Measurements from ENCODE around the gene EML1.

EML1 gene

DNA sequence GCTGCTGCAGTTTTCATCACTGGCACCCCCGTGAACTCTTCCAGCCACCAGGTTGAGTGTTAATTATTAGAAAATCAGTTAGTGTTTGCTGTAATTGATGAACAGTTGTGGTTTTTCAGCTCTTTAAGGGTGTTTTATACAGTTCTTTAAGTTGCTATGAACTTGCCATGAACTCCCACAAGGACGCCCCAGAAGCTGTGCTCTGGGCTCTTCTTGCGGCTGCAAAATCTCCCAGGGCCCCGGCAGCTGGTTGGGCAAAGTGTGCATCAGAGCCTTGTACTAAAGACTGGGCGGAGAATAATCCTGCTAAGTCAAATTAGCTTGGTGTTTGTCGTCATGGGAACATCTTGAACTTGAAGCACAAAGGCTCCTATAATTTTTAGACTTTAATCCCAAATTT, 82.2 kb downstream of the EML1 start:
- no peak for DNase-seq

DNA sequence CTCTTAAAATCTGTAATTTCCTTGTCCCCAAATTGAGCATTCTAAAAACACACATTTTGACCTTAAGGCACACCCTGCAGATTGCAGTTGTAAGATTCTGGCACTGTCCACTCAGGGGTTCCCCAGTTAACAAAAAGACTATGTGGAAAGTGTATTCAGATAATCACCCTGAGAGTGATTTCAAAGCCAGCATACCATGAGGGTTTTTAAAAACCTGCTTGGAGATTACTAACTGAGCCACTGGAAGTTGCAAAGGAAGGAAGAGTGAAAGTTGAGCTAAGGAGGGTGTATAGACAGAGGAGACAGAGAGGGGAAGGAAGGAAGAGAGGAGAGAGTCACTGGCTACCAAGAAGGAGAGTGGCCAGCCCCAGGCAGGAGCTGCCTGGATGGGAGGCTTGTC, 82.6 kb downstream of the EML1 start:
- no peak for DNase-seq

DNA sequence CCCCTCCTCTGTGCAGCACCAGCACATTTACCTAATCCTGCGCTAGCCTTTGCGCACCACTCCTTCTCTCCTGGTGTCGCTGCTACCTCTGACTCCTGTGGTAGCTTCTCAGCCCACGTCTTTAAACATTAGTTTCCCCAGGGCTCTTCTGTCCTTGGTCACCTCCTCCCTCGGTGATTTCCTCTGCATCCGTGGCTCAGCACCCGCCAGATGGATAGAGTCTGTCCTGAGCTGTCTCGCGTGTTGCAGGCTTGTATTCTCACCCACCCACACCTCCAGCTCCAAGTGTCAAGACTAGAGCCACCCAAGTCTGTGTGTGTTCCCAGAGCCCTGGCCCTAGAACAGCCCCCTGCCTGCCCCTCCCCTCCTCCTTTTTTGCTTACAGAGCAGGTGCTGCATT, 83.2 kb downstream of the EML1 start:
- DNase-seq: no peak

GRCh38 chr14:99878563-99878962, 85.3 kb downstream of the EML1 start:
- no peak for DNase-seq

DNA sequence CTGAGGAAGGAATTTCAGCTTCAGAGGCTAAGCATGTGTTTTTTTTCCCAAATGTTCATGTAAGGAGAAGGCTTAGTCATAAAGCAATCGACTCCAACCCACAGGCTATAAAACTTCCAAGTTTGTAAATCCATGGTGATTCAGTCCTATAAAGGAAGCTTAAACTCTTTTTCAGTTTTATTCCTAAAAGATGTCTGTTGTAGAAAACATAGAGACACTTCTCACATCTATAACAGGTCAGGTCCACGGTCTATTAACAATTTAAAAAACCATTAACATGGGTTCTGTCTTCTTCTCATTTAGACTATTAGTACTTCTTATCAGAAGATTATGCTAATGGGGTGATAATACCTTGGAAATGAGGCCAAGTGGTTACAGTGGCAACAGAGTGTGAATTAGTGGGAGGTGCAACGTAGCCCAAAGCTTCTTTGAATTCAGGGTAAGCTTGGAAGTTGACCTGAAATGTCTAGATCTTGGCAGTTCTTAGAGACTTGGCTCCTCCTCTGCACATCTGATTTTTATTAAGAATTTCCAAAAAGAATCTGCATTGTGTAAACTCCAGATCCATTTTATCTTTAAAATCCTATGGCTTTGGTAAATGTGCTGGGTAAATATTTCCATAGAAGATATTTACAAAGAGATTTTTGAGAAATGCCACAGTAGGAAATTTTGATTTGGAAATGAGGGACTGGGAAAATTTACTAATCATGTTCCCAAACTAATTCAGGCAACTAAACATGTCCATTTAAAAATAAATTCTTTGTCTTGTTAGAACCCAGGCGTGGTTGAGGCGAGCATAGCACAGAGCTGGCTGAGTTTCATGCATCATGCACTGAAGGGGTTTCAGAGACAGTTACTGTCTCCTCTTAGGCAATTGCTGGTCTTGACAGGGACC, 86.4 kb downstream of the EML1 start:
- DNase-seq: no peak

- DNase-seq: peak; percentile 42
Observed at GRCh38 chr14:99880651-99881420, 87.6 kb downstream of the EML1 start.

- no peak for DNase-seq
Observed at GRCh38 chr14:99883866-99884650, 90.8 kb downstream of the EML1 start.

DNA sequence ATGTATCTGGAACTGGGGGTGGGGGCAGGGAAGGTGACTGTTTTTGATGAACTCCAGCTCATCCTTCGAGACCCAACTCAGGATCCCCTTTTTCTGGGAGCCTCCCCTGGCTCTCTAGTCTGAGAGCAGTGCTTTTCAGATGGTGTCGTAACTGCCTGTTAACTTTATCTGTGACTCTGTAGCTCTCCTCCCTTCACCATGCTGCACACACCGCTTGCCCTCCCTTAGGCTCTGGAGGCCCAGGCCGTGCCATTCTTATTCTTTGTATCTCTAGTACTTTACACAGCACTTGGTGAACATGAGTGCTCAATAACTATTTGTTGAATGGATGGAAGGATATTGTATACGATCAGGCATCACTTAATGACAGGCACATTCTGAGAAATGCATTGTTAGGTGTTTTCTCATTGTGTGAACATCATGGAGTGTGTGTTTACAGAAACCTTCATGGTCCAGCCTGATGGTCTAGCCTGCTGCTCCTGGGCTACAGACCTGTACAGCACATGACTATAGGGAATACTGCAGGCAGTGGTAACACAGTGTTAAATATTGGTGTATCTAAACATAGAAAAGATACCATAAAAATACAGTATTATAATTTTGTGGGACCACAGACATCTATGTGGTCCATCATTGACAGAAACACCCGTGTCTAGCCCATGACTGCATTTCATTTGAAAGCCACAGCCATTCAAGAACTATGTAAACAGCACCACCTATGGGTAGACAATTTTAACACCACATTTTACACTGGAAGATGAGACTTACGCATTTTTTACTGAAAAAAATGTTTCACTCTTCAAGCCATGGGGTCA, 91.8 kb downstream of the EML1 start:
- peak; percentile 83 for DNase-seq

DNA sequence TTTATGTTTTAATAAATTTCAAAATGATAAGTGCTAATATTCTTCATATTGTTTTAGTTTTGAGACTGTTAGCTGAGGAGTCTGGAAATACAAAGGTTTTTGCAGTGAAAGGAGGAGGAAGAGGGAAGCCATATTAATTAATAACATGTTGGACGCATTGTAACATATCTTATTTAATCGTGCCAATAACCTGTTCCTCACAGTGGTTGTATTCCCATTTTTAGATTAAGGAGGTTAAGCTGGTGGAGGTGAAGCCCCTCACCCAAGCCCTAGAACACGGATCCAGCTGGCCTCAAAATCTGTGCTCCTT, 92.4 kb downstream of the EML1 start:
- DNase-seq: no peak

- no peak for DNase-seq
Observed at GRCh38 chr14:99887407-99887806, 94.2 kb downstream of the EML1 start.

GRCh38 chr14:99888149-99888548, 94.9 kb downstream of the EML1 start:
- no peak for DNase-seq

DNA sequence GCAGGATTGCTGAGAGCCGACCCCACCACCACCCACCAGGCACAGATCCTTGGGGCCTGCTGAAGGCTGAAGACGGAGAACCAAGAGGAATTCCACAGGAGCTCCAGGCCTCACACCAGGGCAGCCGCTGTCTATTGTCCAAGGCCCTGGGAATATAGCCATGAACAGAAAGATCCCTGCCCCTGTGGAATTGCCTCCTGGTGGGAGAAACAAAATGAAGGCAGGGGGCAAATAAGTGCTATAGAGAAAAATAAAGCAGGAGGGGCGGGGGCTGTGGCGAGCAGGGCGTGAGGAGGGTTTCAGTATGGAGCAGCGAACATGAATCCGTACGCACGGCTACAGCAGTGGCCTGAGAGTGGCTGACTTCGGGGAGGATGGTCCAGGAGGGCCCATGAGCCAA, 96.1 kb downstream of the EML1 start:
- no peak for DNase-seq

DNA sequence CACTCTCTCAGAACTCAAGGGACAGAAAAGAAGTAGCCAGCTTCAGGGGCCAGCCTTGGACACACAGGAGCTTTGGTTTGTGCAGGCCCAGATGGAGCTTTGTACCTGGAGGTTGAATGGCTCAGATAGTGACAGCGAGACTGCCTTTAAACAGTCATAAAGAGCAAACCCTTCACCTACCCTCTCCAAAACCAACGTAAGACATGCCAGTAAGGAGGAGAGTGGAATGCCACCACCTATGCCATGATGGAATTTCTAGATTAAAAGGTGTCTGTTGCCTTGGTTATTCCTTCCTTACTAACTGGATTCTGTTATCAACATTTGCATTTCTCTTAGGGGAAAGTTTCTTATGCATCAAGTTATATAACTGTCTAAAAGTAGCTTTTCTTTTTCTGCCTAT, 98.1 kb downstream of the EML1 start:
- DNase-seq: no peak

DNA sequence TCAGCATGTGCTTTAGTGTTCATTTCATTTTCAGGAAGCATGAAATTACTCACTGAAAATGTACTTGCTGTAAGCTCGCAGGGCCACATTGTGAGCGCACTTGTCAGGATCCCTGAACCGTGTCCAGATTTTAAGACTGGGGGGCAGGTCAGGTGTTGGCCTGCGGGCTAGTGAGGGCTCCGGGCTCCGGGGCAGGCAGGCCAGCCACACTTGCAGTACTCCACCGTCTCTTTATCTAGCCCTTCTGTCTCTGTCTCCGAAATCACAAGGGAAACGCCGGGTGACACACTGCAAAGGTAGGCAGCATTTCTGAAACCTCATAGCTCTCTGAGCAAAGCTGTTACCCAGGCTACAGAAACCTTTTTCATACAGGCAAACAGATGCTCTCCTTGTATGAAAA, 98.7 kb downstream of the EML1 start:
- DNase-seq: no peak

DNA sequence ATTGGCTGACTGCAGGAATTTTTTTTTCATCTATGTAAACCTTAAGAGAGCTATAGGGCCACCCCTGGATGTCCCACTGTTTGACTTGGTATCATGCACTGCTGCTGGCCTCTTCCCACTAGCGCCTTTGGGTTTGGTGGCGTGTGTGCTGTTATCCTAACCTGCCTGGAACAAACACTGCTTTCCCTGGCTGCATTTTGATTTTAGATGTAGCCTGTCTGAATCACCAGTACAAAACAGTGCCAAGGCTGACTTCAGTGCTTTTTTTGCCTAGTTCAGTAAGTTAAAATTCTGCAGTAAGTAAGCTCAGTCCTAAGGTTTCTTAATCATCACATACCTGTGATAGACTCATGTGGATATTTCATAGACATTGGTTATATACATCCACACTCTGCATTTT, 99.2 kb downstream of the EML1 start:
- DNase-seq: no peak

DNA sequence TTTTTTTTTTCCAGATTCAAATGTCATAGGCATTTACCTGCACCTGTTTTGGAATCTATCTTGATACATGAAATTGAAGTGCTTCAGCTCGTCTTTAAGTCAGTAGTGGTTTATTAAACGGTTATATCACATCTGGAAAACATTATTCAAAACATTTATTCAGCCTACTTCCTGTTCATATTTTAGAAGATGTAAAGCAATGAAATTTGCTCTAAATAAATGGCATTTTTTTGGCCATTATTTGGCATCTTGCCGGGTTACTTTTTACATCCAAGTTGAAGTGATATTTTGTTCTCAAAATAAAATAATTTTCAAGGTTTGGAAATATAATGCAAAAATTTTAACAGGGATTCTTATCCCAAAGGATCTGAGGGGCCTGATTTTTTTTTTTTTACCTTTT, 103.1 kb downstream of the EML1 start:
- DNase-seq: no peak

GRCh38 chr14:99899578-99900178, 106.5 kb downstream of the EML1 start:
- peak; percentile 3 for DNase-seq

DNA sequence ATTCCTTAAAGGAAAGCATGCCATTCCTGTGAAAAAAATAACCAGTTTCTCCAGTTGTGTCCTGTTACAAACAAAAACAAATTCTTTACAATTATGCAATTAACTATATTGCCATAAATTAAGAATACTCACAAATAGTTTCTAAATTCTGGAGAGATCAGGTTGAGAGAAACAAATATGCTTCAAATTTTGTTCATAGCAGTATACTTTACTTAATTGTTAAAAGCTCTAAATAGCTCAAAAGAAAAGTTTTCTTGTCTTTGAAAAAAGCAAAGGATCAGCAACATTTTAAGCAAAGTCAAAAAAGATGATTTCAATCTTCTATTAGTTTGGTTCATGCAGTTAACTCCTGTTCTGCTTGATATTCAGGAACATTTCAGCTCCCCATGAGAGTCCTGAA, 109.7 kb downstream of the EML1 start:
- DNase-seq: no peak

DNA sequence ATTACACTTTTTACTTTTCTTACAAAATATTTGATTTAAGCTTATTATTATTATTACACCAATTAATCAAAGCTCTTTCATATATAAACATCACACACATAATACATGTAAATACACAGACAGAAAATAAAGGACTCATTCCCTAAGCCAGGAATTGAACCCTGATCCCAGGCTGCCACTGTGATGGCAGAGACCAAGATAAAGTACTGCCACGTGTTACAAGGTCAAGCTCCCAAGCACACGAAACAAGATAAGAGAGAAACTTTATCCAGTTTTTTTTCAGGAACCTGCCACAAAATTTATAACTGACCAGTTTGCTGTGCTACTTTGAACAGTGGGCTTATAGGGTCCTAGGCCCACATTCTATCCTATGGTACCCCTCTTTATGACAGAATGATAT, 111.3 kb downstream of the EML1 start:
- DNase-seq: no peak

- no peak for DNase-seq
Observed at GRCh38 chr14:99905121-99905520, 111.9 kb downstream of the EML1 start.

DNA sequence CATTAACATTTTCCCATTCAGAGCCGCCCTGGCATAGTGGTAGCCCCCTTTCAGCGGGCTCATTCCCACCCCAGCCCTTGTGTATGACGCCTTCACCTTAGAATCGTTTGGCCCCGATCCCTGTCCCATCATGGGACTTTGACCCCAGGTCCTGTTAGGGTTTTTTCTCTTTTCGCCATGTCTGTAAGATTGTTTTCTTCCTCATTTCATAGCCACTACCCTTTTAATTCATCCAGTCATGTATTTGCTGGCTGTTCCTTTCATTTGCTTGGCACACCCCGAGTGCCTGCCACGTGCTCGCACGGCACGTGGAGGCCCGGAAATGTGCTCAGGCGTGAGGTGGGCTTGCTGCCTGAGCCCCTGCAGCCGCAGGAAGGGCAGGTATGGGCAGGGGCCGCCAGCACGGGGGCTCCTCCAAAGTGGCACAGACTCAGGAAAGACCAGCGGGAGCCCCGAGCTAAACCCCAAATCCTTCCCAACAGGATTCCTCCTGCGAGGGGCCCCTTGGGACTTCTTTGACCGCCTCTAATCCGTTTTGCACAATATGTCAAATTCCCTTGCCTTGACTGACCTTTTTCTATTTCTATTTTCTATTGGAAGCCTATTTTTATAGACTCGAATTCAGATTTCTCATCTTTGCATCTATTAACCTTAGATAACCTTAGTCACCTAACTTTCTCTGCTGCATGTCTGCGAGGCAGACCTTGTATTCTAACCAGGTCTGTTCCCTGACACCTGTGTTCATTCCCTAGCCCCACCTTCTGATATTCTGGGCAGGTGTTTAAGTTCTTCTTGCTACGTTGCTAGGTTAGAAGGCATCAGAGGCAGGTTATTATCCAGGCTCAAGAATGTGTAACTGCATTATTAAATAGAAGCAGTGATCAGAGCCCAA, 114.8 kb downstream of the EML1 start:
- no peak for DNase-seq
